Smooth muscle cell (in vitro differentiated cells): Measurements from ENCODE around the gene BEST3. TPM values are rescaled to one million over a fixed set of nuclear protein-coding genes. Genes with fewer than 3 reads are reported as not detected.

Experiments used
- DNase-seq: peaks from one replicate; lab custom pipeline; 2025; ENCODE audit not compliant: unreplicated experiment; lab: John Stamatoyannopoulos, UW
- H2AFZ ChIP-seq: fragments of 200-600 bp; sonication (generic); 2 replicates; pipeline ENCODE4 v1.6.0; 2016; ENCODE audit warnings: antibody characterized with exemption, low read depth, mild to moderate bottlenecking
- H3F3A ChIP-seq: fragments of 200-600 bp; sonication (generic); 2 replicates; pipeline ENCODE4 v1.6.0; 2017; ENCODE audit warnings: antibody characterized with exemption, low read depth
- H3K27ac ChIP-seq: fragments of 200-600 bp; sonication (generic); 2 replicates; pipeline ENCODE4 v1.5.1; 2016; ENCODE audit warnings: low read depth, mild to moderate bottlenecking
- H3K27me3 ChIP-seq: fragments of 200-600 bp; sonication (generic); 2 replicates; pipeline ENCODE4 v1.6.1; 2016; ENCODE audit warnings: low read depth, mild to moderate bottlenecking
- H3K36me3 ChIP-seq: fragments of 200-600 bp; sonication (generic); 2 replicates; pipeline ENCODE4 v1.5.1; 2016; ENCODE audit warnings: low read depth
- H3K4me1 ChIP-seq: fragments of 200-600 bp; sonication (generic); 2 replicates; pipeline ENCODE4 v1.5.1; 2016; ENCODE audit warnings: low read depth
- H3K4me2 ChIP-seq: fragments of 200-600 bp; sonication (generic); 2 replicates; pipeline ENCODE4 v1.6.0; 2016; ENCODE audit warnings: mild to moderate bottlenecking
- H3K4me3 ChIP-seq: fragments of 200-600 bp; sonication (generic); 2 replicates; pipeline ENCODE4 v1.5.1; 2016; ENCODE audit warnings: mild to moderate bottlenecking
- H3K79me2 ChIP-seq: fragments of 200-600 bp; sonication (generic); 2 replicates; pipeline ENCODE4 v1.6.0; 2016; ENCODE audit warnings: low read depth, mild to moderate bottlenecking
- H3K9ac ChIP-seq: fragments of 200-600 bp; sonication (generic); 2 replicates; pipeline ENCODE4 v1.6.0; 2016; ENCODE audit warnings: low read depth
- H3K9me3 ChIP-seq: fragments of 200-600 bp; sonication (generic); replicated peaks from 2 replicates; pipeline ENCODE4 v1.5.1; 2016; ENCODE audit warnings: low read depth
- H4K20me1 ChIP-seq: fragments of 200-600 bp; sonication (generic); 2 replicates; pipeline ENCODE4 v1.6.0; 2016; ENCODE audit warnings: low read depth
- CTCF ChIP-seq: fragments of 200-600 bp; sonication (generic); IDR thresholded peaks from 2 replicates; pipeline ENCODE4 v1.5.1; 2017; ENCODE audit warnings: borderline replicate concordance, mild to moderate bottlenecking, antibody characterized with exemption; ENCODE audit not compliant: insufficient read depth, poor library complexity, severe bottlenecking
- WGBS: methylation state at CpG from one replicate; pipeline ENCODE4 v1.1.7; 2016; ENCODE audit warnings: low lambda C conversion rate; 5-methylcytosine and 5-hydroxymethylcytosine counted together
- polyA plus RNA-seq: library from polyadenylated mRNA; unstranded; fragments of >200 nt; fragmentation: Nextera tagmentation; extraction: Ambion mirVana; gene quantifications from 2 replicates; pipeline ENCODE4 v1.2.1, GENCODE V29; 2016
- total RNA-seq: library from RNA; depleted of rRNA; stranded (reverse); fragments of >200 nt; gene quantifications from 2 replicates; pipeline ENCODE4 v1.2.3, GENCODE V29; 2014

BEST3 gene
- total and polyA plus RNA-seq, 2 experiments from 2014 or later: 4.0 TPM; not detected in 1

DNA sequence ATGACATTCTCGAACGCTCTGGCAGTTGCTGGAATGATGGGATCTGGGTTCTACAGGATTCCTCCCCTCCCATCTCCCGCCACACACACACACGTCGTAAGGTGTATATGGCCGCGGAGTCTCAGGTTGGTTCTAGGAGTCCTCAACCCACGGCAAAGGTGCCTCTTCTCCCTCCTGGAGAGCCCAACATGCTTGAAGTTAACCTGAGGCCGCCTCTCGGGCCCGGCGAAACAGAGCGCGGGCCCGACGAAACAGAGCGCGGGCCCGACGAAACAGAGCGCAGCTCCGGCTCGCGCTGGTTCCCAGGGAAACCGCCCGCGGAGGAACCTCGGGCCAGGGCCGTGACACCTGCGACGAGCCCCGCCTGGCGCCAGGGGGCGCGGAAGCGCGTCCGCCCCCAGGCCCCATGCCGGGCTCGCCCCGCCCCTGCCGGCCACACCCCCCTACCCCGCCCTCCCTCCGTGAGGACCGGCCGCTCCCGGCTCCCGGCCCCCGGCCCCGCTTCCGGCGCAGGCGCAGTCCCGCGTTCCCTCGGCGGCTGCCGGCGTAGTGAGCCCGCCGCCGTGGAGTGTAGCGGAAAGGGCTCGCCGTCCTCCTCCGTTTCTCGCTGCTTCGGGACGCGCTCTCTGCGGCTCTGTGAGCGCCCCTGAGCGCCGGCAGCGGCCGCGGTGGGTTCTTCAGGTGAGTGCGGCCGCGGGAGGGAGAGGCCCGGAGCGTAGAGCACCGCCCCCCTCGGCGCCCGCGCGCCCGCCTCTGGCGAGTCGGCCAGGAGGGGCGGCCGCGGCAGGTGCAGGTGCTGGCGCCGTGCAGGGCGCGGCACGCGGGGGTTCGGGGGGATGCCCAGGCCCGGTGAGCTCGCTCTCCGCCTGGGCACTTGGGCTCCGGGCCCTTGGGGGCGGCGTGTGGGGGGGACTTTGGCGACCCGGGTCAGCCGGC is 39.5 kb upstream of the BEST3 start, which contains the start of gene RAB3IP:
RAB3IP (plus strand) TSS at position 510 of the 936 bp plus-strand sequence. CDS start 16,549 bp downstream, outside the sequence.
- H3K27ac ChIP-seq: peak within 1 kb of the TSS; percentile 52
- peak; percentile 76 for DNase-seq
- no peaks in the 10 kb centered on the region for H3K9me3 ChIP-seq
- H3K36me3 ChIP-seq: no peaks in the 10 kb centered on the region
- peak within 1 kb of the TSS; percentile 94 for H2AFZ ChIP-seq
- H4K20me1 ChIP-seq: peaks cover 7% of the 10 kb centered on the region
- H3K4me2 ChIP-seq: peak within 1 kb of the TSS; percentile 93
- WGBS: 2% methylated on average over 94 of the region's 110 CpGs
- H3K27me3 ChIP-seq: peaks cover 59% of the 10 kb centered on the region
- H3K4me3 ChIP-seq: peak within 1 kb of the TSS; percentile 89
- H3F3A ChIP-seq: no peaks in the 10 kb centered on the region
- peak; percentile 60 for TF ChIP-seq CTCF
- peaks cover 9% of the 10 kb centered on the region for H3K4me1 ChIP-seq
- peak within 1 kb of the TSS; percentile 53 for H3K9ac ChIP-seq
- H3K79me2 ChIP-seq: no peaks in the 10 kb centered on the region

- Histone ChIP-seq H3F3A (no peaks in the 10 kb centered on the region), H3K4me3 (no peak overlapping the region), H3K79me2 (no peaks in the 10 kb centered on the region), H3K9me3 (no peaks in the 10 kb centered on the region), H2AFZ (no peak overlapping the region), H4K20me1 (no peaks in the 10 kb centered on the region), H3K36me3 (no peaks in the 10 kb centered on the region), H3K27ac (no peak overlapping the region), H3K27me3 (peaks cover 16% of the 10 kb centered on the region), H3K4me1 (no peaks in the 10 kb centered on the region), H3K9ac (no peak overlapping the region), H3K4me2 (no peak overlapping the region)
- DNase-seq: no peak
- WGBS: 96% methylated on average over 1 of the region's 1 CpG
- TF ChIP-seq CTCF: no peak
Observed at GRCh38 chr12:69733638-69734037, 34.5 kb upstream of the BEST3 start.

DNA sequence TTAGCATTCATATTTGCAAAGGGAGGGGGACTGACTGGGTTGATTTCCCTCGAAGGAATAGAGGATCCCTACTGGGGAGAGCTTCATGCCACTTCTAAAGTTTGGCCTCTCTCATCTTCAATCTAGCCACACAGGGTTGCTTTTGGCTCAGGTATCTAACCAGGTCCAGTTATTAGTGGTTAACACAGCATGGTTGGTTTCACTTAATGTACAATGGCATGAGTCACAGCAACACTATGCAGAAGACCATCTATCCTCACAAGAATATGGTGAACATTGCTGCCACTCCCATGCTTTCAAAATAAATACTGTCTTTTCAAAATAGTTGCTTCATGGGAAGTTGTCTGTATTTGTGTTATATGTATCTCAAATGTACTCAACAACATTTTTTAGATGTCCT is 33.0 kb upstream of the BEST3 start:
- TF ChIP-seq CTCF: no peak
- H3K4me3 ChIP-seq: no peak overlapping the region
- no peaks in the 10 kb centered on the region for H3K4me1 ChIP-seq
- H3K9ac ChIP-seq: no peak overlapping the region
- H4K20me1 ChIP-seq: no peaks in the 10 kb centered on the region
- peaks cover 16% of the 10 kb centered on the region for H3K27me3 ChIP-seq
- 86% methylated on average over 1 of the region's 1 CpG for WGBS
- H2AFZ ChIP-seq: no peak overlapping the region
- H3K36me3 ChIP-seq: no peaks in the 10 kb centered on the region
- no peak for DNase-seq
- no peaks in the 10 kb centered on the region for H3K79me2 ChIP-seq
- H3K27ac ChIP-seq: no peak overlapping the region
- no peak overlapping the region for H3K4me2 ChIP-seq
- H3F3A ChIP-seq: no peaks in the 10 kb centered on the region
- no peaks in the 10 kb centered on the region for H3K9me3 ChIP-seq
